Measurements from ENCODE around the gene PRDX6. TPM values are rescaled to one million over a fixed set of nuclear protein-coding genes. Genes with fewer than 3 reads are reported as not detected.
A peak's percentile ranks its signal among the peaks of the same experiment; 100 is the strongest.
"Not testable (repeated sequence)": the region's sequence is repeated elsewhere in the genome, so short reads cannot be mapped to it uniquely, and the experiment has no call there.

PRDX6 gene, protein sequence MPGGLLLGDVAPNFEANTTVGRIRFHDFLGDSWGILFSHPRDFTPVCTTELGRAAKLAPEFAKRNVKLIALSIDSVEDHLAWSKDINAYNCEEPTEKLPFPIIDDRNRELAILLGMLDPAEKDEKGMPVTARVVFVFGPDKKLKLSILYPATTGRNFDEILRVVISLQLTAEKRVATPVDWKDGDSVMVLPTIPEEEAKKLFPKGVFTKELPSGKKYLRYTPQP
- 27.3 TPM for total RNA-seq

DNA sequence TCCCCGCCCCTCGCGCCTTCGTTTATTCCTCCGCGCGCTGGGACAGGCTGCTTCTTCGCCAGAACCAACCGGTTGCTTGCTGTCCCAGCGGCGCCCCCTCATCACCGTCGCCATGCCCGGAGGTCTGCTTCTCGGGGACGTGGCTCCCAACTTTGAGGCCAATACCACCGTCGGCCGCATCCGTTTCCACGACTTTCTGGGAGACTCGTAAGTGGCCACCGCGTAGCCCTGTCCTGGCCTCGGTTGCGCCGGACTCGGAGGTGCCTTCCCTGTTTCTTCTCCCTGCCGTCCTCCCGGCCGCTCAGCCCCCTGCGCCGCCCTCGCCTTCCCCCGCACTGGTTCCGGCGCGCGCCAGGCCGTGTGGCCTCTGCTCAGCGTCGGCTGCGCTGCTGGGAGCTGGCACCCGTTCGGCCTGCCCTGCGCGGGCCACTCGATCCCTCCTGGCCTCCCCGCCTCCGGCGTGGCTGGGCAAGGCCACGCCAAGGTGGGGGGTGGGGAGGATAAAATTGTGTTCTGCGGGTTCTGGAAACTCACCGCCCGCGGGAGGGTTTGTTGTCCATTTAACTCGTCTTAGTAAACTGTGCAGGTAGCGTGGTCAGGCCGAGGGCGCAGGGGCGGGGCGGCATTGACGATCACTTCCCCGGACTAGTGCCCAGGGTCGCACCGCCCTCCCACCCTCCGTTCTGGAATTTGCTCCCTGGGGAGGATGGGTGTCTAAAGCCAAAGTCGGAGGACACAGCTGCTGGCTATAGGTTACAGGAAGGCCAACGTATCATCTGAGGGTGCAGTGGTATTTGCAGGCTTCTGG is at the start of gene PRDX6:
Gene PRDX6, plus strand, starts transcription at position 50 of the 808 bp plus-strand sequence. Its CDS starts 63 bp downstream, at position 113.
- DNase-seq (ENCODE audit: low spot score in 2 of 2): no peak

DNA sequence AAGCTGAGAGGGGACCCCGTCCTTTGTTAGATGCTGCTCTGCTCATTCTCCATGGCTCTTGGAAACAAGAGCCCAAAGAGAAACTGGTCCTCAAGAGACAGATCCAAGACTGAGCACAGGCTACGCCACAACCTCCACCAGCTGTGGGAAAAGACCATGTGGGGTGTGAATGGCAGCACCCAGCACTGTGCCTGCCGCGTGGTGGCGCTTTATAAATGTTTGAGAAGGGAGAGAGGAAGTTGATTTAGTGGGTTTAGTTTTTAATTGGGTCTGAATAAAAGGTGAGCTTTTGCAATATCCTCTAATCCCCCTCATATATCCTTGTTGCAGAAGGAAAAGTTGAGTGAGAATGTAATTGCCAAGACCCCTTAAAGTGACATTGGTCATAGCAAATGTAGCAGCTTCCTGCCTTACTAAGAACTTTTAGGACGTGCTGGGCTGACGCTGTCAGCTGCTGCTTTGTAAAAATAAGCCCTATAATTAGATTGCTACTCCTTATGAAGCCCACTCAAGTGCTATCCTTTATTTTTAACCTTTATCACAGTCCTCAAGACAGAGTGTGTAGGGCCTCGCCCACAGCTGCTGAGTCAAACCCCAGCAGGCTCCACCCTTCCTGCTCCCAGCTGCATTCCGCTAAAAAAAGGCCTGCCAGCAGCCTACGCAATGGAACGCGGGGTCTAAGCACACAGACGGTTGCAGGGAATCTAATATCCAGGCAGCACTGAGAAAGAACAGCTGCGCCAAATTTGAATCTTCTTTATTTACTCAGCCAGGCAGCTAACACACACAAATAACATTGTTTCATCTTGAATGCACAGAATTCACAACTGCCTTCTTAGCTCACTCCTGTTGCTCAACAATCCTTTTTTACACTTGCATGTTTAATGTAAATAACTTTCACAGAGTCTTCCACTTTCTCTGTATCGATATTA is 47.4 kb upstream of the PRDX6 start:
- DNase-seq (ENCODE audit: low spot score in 2 of 2) (peak; percentile 12 to 42), FAIRE-seq (no peak)

More for the DNA sequence above, at the start of gene PRDX6:
- no peak for FAIRE-seq

DNA sequence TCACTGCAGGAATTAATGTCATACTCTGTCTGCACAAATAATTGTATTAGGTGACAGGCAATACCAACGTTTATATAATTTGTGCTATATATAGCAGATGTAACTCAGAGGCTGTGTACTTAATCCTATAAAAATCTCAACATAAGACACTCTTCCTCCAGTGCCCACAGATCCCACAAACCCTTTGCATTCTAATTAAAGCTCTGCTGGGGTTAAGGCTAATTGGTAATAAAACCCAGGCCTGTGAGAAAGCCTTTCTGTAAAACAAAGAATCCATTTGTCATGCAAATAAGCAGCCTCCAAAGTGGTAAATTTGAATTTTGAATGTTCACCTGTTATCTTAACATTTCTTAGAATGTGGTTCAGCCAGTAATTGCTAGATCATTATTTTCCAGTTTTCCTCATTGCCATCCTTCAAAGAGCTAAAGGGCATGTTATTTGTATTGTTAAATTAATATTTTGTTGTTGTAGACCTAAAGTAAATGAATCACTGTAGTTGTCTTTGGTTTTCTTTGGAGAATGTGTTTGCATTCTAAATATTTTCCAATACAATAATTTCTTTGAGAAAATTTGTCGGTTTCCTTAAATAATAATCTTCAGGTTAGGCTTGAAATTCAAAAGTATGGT is 46.3 kb upstream of the PRDX6 start:
- no peak for DNase-seq (ENCODE audit: low spot score in 2 of 2)
- FAIRE-seq: no peak

DNA sequence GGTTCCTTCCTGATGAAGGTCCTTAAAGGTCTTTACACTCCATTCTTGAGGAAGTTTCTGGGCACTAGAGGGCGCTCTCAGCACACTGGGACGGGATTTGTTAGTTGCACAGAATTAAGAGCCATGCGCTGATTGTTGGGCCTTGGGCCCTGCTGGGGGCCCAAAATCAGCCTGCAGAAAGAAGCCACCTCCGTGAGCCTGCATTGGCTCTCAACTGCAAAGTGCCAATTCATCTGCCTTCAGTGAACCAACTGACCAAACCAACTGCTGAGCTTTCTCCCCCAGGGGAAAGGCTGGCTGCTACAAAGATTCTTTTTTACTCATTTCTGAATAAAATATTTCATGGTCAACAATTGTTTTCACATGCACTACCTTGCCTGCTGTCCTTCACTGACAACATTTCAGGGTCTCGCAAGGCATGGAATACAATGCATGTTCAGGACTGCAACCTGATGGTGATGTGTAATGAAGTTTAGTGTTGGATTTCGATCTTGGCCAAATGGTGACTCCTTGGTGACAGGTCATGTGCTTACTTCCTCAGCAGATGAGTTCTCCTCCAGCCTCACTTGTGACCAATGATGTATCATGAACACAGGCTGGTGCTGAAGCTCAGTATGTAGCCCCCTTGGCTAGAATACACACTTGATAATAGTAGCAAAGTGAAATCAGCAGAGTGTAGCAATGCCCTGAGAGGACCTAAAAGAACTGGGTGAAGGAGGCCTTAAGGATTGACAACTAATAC is 45.7 kb upstream of the PRDX6 start:
- DNase-seq (ENCODE audit: low spot score in 2 of 2): peak; percentile 7 to 25

DNA sequence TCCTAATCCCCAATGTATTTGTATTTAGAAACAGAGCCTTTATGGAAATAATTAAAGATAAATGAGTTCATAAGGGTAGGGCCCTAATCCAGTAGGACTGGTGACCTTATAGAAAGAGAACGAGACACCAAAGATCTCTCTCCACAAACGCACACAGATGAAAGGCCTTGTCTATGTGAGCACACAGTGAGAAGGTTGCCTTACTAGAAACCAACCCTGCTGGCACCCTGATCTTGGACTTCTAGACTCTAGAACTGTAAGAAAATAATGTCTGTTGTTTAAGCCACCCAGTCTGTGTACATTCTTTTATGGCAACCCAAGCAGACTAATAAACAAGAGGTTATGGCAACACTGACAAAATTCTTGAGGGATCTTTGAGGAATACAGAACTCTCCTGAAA is 44.8 kb upstream of the PRDX6 start:
- no peak for DNase-seq (ENCODE audit: low spot score in 2 of 2)
- FAIRE-seq: no peak

More for the DNA sequence above, 45.7 kb upstream of the PRDX6 start:
- peak; percentile 3 for FAIRE-seq

DNA sequence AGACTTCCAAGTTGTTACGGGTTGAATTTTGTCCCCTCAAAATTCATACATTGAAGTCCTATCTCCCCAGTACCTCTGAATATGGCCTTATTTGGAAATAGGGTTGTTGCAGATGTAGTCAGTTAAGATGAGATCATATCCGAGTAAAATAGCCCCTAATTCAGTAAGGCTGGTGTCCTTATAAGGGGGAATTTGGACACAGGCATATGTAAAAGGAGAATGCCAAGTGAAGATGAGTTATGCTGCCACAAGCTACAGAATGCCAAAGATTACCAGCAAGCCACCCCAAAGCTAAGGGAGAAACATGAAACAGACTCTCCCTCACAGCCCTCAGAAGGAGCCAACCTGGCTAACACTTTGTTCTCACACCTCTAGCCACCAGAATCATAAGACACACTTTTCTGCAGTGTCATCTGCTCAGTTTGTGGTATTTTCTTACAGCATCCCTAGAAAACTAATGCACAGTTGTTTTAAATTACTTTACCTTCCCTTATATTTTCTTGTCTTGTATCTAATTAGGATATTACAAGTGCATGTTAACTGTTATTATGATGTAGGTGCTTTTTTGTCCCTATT is 43.3 kb upstream of the PRDX6 start:
- DNase-seq (ENCODE audit: low spot score in 2 of 2): no peak
- FAIRE-seq: no peak

DNA sequence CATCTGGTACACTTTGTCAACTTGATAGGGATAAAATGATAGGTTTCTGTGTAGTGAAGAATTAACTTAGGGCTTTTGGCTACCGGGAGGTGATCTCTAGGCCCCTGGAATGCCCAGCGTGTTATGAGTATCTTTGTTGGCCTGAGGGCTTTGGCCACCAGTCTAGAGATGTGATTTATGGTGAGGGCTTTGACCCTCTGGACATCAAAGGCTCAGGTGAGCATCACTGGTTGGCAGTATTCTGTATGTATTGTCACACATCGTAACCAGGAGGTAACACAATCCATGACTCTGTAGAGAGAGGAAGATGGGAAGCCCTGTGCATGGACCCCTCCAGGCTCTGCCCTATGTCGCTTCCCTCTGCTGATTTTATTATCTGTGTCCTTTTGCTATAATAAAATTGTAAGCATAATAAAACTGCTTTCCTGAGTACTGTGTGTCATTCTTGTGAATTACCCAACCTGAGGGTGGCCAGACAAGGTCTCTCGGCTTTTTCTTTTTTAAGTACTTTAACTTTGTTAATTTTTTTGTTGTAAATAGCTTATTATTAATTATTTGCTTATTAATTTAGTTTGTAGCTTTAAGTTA is 40.2 kb upstream of the PRDX6 start:
- no peak for FAIRE-seq
- DNase-seq (ENCODE audit: low spot score in 2 of 2): no peak

DNA sequence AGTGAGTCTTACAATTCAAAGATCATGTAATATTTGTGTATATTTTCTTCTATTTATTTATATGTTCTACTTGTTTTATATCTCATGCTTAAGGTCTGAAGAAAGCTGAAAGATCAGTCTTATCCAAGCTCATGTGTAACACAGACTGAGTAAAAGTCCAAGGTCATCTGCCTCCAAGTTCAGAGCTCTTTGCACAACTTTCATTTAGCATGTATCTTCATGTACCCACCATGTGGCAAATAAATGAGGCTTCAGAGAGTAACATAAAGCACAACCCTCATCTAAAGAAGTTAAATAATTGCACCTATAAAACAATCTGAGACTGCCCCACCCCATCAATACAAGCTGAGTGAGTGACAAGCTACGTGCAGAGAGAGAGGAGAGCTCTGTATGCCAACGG is 38.5 kb upstream of the PRDX6 start:
- no peak for DNase-seq (ENCODE audit: low spot score in 2 of 2)
- FAIRE-seq: no peak

DNA sequence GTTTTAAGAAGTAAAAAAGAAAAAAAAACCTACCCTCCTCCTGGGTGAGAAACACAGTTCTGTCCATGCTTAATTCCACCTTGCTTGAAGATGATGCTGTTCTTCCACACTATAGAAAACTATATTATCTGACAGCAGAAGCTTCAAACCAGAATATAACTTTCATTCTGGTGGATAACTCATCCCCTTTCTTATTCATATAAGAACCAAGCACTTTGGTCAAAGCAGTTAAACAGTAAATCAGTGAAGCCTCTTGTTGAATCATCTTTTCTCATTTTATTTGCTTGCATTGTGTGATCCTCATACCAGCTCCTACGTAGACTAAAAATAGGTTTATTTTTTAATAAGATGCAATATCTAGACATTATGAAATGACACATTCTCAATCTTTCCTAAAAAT is 36.7 kb upstream of the PRDX6 start:
- DNase-seq (ENCODE audit: low spot score in 2 of 2) (no peak), FAIRE-seq (no peak)

DNA sequence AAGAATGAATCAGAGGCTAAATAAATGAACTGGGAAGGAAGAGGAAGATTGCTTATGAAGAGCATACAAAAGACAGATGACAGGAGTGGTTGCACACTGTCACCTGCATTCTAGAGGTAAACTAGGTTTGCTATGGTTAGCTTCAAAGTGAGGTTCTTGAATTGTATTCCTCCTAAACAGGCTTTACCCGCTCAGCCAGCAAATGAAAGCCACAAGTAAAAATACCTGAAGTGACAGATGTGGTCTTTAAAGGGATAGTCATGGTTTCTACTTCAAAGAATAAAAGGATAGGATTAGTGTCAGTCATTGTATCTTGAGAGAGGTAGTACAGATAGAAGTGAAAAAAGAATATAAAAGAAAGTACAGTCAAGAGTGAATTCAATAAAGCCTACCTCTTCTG is 32.4 kb upstream of the PRDX6 start:
- FAIRE-seq: no peak
- no peak for DNase-seq (ENCODE audit: low spot score in 2 of 2)

DNA sequence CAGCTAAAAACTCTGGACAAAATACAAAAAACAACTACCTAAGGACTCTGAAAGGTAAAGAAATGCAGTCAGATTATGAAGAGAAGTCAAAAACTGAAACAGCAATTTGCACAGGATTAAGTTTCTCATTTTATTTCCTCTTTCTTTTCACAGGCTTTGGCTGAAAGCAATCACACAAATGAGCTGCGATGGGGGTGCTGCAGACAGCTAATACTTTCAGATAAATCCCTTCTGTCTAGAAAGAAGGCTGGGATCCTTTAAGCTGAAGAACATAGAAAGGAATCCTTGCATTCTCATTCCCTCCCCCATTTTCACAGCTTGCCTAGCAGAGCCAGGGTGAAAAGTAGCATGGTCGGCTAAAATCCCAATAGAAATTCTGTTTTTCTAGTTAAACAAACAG is 32.0 kb upstream of the PRDX6 start:
- DNase-seq (ENCODE audit: low spot score in 2 of 2): no peak
- FAIRE-seq: no peak

DNA sequence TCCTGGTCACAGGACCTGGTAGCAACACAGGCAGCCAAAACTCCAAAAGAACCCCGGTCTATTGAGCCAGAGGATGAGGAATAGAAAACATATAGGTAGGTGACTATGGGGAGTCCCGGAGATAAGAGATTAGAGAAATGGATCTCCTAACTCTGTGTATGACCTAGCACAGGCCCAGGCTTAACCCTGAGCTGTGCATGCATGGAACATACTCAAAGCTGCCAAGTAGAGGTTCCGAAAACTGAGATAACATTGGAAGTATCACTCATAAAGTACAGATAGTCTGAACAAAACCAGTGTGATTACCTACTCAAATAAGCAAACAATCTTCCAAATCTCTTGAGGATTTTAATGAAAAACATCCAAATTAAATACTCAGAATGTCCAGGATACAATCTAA is 31.5 kb upstream of the PRDX6 start:
- DNase-seq (ENCODE audit: low spot score in 2 of 2) (no peak), FAIRE-seq (no peak)

DNA sequence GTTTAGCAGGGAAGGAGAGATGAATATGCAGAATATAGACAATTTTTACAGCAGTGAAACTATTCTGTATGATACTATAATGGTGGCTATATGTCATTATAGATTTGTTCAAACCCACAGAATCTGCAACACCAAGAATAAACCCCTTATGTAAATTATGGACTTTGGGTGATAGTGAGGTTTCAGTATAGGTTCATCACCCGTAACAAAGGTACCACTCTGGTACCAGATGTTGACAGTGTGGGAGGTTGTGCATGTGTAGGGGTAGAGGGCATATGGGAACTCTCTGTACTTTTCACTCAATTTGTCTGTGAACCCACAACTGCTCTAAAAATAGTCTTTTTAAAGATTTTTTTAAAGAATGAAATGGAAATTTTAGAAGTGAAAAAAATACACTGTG is 29.9 kb upstream of the PRDX6 start:
- no peak for DNase-seq (ENCODE audit: low spot score in 2 of 2)
- no peak for FAIRE-seq

DNA sequence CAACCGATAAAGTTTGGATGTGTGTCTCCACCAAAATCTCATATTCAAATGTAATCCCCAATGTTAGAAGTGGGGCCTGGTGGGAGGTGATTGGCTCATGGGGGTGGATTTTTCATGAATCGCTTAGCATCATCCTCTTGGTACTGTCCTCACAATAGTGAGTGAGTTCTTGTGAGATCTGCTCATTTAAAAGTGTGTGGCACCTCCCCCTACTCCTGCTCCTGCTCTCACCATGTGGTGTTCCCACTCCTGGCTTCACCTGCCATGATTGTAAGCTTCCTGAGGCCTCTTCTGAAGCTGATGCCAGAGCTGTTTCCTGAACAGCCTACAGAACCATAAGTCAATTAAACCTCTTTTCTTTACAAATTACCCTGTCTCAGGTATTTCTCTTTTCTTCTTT is 28.2 kb upstream of the PRDX6 start:
- DNase-seq (ENCODE audit: low spot score in 2 of 2) (no peak), FAIRE-seq (no peak)

DNA sequence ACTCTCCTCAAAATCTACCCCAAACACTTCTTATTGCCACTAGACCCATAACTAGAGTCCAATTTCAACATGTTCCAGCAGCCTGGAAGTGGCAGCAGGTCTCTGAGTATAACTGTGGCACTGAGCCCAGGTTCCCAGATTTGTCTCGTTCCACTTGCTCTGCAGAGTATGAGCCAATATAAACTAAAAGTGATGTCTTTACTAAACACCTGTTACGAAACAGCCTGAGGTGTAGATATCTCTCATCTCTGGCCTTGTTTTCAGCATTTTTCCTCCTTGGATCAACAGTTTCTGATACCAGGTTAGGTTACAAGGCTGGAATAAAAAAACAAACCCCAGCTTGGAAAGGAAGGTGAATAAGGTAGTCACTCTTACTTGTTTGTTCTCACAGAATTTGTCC is 25.2 kb upstream of the PRDX6 start:
- FAIRE-seq: no peak

DNA sequence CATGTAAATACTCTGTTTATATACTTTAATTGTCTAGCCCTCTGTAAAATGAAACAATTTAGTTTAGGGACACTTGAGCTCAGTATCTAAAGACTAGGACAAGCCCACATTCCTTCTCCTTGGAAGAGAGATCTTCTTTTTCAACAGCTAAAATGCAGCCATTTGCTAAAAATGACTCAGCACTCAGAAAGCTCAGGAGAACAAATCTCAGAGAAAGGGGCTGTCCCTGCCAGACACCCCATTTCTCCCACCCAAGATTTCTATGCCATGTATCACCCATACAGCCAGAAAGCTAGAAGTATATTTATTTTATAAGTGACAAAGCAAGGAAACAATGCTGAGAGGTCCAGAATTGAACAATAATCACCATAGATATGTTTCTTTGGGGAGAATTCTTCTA is 23.2 kb upstream of the PRDX6 start:
- DNase-seq (ENCODE audit: low spot score in 2 of 2) (no peak), FAIRE-seq (no peak)

More for the DNA sequence above, 25.2 kb upstream of the PRDX6 start:
- DNase-seq (ENCODE audit: low spot score in 2 of 2): no peak

DNA sequence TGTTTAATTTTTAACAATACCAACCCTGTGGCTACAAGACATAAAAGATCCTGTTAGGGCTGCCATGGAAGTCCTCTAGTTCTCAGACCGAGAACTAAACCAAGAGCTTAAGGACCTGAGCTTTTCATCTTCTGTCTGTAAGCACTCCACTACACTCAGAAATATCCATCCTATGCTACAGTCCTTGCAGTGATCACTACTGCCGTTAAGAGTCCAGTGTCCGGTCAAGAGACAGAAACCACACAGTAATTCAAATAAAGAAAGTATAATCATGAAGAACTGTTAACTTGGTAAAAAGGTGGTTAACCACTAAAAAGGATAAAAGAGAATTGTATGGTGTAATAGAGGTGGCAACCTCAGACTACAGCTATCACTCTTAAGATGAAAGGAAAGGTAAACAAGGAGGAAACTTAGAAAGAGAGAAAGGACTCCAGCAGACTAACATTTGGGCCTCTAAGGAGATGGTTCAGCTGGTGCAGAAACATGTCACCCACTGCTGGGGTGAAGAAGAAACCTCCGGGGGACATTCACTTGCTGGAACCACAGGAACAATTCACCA is 22.1 kb upstream of the PRDX6 start:
- FAIRE-seq (no peak), DNase-seq (ENCODE audit: low spot score in 2 of 2) (no peak)

DNA sequence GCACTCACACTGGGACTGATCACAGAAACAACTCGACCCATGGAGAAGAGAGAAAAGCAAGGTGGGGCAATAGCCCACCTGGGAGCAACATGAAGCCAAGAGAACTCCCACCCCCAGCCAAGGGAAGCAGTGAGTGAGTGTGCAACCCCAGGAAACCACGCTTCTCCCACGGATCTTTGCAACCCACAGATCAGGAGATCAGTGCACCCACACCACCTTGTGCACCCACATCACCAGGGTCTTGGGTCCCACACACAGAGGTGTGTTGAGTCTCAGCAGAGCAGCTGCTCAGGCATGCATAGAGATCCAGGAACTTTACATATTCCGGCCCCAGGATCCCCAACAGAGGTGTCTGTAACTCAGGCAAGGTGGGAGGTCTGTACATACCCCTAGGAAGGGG is 17.2 kb upstream of the PRDX6 start:
- FAIRE-seq: no peak
- no peak for DNase-seq (ENCODE audit: low spot score in 2 of 2)

DNA sequence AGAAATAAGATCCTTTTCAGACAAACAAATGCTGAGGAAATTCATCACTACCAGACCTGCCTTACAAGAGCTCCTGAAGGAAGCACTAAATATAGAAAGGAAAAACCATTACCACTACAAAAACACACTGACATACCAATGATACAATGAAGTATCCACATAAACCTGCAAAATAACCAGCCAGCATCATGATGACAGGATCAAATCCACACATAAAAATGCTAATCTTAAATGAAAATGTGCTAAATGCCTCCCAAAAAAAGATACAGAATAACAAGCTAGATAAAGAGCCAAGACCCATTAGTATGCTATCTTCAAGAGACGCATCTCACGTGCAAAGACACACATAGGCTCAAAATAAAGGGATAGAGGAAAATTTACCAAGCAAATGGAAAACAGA is 14.5 kb upstream of the PRDX6 start:
- not testable (repeated sequence) for DNase-seq (ENCODE audit: low spot score in 2 of 2); FAIRE-seq

All from frontal cortex (tissue), 4 donors.